Neural progenitor cell (in vitro differentiated cells): ENCODE results near the gene TNFRSF11A.

ENCODE experiments used
- EZH2 ChIP-seq: fragments of 200-600 bp; sonication (generic); IDR thresholded peaks from 2 replicates; pipeline ENCODE4 v1.6.1; 2017; ENCODE audit warnings: antibody characterized with exemption, mild to moderate bottlenecking, moderate library complexity
- TF ChIP-seq, protein P1 (sequence below): fragments of 200-600 bp; sonication (generic); IDR thresholded peaks from 2 replicates; pipeline ENCODE4 v1.5.1; 2017; ENCODE audit warnings: antibody characterized with exemption, mild to moderate bottlenecking

- TF ChIP-seq, protein P1, sequence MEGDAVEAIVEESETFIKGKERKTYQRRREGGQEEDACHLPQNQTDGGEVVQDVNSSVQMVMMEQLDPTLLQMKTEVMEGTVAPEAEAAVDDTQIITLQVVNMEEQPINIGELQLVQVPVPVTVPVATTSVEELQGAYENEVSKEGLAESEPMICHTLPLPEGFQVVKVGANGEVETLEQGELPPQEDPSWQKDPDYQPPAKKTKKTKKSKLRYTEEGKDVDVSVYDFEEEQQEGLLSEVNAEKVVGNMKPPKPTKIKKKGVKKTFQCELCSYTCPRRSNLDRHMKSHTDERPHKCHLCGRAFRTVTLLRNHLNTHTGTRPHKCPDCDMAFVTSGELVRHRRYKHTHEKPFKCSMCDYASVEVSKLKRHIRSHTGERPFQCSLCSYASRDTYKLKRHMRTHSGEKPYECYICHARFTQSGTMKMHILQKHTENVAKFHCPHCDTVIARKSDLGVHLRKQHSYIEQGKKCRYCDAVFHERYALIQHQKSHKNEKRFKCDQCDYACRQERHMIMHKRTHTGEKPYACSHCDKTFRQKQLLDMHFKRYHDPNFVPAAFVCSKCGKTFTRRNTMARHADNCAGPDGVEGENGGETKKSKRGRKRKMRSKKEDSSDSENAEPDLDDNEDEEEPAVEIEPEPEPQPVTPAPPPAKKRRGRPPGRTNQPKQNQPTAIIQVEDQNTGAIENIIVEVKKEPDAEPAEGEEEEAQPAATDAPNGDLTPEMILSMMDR, result no peak
- TF ChIP-seq EZH2, result no peak
Observed at GRCh38 chr18:62280058-62280457, 45.1 kb upstream of the TNFRSF11A start.
